C4-2B (cell line): ENCODE measurements around the gene TTC39A.

ENCODE experiments used
- ZFX ChIP-seq: fragments of 450-650 bp; IDR thresholded peaks from 2 replicates; pipeline ENCODE4 v1.6.1; 2017
- TF ChIP-seq, protein P1 (sequence below): fragments of 450-650 bp; conservative IDR thresholded peaks from 2 replicates; pipeline ENCODE4 v1.5.1; 2017; ENCODE audit warnings: mild to moderate bottlenecking

- TF ChIP-seq, protein P1, sequence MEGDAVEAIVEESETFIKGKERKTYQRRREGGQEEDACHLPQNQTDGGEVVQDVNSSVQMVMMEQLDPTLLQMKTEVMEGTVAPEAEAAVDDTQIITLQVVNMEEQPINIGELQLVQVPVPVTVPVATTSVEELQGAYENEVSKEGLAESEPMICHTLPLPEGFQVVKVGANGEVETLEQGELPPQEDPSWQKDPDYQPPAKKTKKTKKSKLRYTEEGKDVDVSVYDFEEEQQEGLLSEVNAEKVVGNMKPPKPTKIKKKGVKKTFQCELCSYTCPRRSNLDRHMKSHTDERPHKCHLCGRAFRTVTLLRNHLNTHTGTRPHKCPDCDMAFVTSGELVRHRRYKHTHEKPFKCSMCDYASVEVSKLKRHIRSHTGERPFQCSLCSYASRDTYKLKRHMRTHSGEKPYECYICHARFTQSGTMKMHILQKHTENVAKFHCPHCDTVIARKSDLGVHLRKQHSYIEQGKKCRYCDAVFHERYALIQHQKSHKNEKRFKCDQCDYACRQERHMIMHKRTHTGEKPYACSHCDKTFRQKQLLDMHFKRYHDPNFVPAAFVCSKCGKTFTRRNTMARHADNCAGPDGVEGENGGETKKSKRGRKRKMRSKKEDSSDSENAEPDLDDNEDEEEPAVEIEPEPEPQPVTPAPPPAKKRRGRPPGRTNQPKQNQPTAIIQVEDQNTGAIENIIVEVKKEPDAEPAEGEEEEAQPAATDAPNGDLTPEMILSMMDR = no peak
- no peak for TF ChIP-seq ZFX
Measured at GRCh38 chr1:51282605-51283004, 47.8 kb downstream of the TTC39A start.
